Measurements from ENCODE around the gene FAM168A.

DNA sequence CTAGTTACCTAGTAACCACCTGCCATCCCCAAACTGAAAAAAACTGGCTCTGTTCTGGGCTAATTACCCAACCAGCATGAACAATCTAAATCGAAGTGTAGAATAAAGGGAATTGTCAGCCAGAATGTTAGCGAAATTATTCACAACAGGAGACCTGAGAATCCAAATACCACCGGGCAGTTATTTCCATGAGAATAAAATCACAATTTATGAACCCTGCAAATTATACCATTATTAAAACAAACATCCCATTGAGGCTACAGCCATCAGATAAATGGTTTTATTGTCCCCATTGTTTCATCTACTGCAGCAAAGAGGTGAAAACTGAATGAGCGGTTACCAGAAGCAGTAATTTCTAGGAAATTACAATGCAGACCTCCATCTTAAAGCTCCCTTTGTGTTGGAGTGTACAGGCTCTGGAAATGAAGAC, 21.7 kb downstream of the FAM168A start:
- TF ChIP-seq, protein P1, sequence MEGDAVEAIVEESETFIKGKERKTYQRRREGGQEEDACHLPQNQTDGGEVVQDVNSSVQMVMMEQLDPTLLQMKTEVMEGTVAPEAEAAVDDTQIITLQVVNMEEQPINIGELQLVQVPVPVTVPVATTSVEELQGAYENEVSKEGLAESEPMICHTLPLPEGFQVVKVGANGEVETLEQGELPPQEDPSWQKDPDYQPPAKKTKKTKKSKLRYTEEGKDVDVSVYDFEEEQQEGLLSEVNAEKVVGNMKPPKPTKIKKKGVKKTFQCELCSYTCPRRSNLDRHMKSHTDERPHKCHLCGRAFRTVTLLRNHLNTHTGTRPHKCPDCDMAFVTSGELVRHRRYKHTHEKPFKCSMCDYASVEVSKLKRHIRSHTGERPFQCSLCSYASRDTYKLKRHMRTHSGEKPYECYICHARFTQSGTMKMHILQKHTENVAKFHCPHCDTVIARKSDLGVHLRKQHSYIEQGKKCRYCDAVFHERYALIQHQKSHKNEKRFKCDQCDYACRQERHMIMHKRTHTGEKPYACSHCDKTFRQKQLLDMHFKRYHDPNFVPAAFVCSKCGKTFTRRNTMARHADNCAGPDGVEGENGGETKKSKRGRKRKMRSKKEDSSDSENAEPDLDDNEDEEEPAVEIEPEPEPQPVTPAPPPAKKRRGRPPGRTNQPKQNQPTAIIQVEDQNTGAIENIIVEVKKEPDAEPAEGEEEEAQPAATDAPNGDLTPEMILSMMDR (IDR thresholded peaks at IDR 0.05; ENCODE audit: poor library complexity) = no peak
- no peak for TF ChIP-seq EZH2phosphoT487 (IDR thresholded peaks at IDR 0.05; ENCODE audit: low read depth, severe bottlenecking, unreplicated experiment)
